GM12891 (cell line): ENCODE measurements around the gene SNX21.

Source experiments
- DNase-seq: peaks from one replicate; pipeline ENCODE4 v3.0.0; 2011; ENCODE audit warnings: low spot score; ENCODE audit not compliant: insufficient read length
- FAIRE-seq: peaks from 2 replicates; lab custom pipeline; 2011; peaks lifted over from hg19 to GRCh38; lab: Jason Lieb, UNC
- PAX5 ChIP-seq: IDR thresholded peaks from 2 replicates; pipeline ENCODE4 v1.6.1; 2011; ENCODE audit warnings: low read length, moderate library complexity, mild to moderate bottlenecking; ENCODE audit not compliant: insufficient read depth, severe bottlenecking
- POLR2A ChIP-seq: IDR thresholded peaks from 2 replicates; pipeline ENCODE4 v1.6.1; 2011; ENCODE audit warnings: low read depth, low read length, control low read depth
- POLR2AphosphoS5 ChIP-seq: IDR thresholded peaks from 2 replicates; pipeline ENCODE4 v1.6.1; 2011; ENCODE audit warnings: low read depth, low read length, control low read depth
- POU2F2 ChIP-seq: IDR thresholded peaks from 2 replicates; pipeline ENCODE4 v1.6.1; 2011; ENCODE audit warnings: low read depth, mild to moderate bottlenecking, control low read depth, low read length, moderate library complexity
- SPI1 ChIP-seq: IDR thresholded peaks from 2 replicates; pipeline ENCODE4 v1.6.1; 2011; ENCODE audit warnings: low read depth, low read length, control low read depth
- TAF1 ChIP-seq: IDR thresholded peaks from 2 replicates; pipeline ENCODE4 v1.6.1; 2011; ENCODE audit warnings: low read depth, low read length, control low read depth

Gene SNX21

GRCh38 chr20:45812157-45813005, 21.2 kb upstream of the SNX21 start, which contains the start of gene UBE2C:
Gene UBE2C (plus strand): TSS chr20:45812644. CDS start chr20:45812696, 52 bp downstream.
- TF ChIP-seq PAX5 (no peak), POU2F2 (peak; percentile 61; the same call in 1 of the 2 replicates), POLR2AphosphoS5 (0 out of 2 replicates have a peak, but pooled peaks have one; percentile 43), POLR2A (peak; percentile 66; the same call in 1 of the 2 replicates)
- DNase-seq (peak; percentile 97), FAIRE-seq (peak; percentile 97)

GRCh38 chr20:45813006-45813340, 20.6 kb upstream of the SNX21 start:
- no peak for TF ChIP-seq TAF1
- TF ChIP-seq POU2F2 = no peak
- no peak for TF ChIP-seq SPI1
- no peak for TF ChIP-seq PAX5
- no peak for TF ChIP-seq POLR2AphosphoS5
- no peak for DNase-seq
- FAIRE-seq = no peak

GRCh38 chr20:45813489-45813888, 20.1 kb upstream of the SNX21 start:
- DNase-seq = no peak
- FAIRE-seq = no peak
- TF ChIP-seq TAF1 (no peak), SPI1 (no peak), POLR2A (no peak), POU2F2 (no peak)

- DNase-seq = no peak
- FAIRE-seq = no peak
- no peak for TF ChIP-seq POLR2A
- TF ChIP-seq POU2F2 = no peak
- no peak for TF ChIP-seq POLR2AphosphoS5
- no peak for TF ChIP-seq PAX5
- TF ChIP-seq TAF1 = no peak
- no peak for TF ChIP-seq SPI1
Observed at GRCh38 chr20:45814314-45814713, 19.3 kb upstream of the SNX21 start.

- FAIRE-seq (no peak), DNase-seq (no peak)
- TF ChIP-seq TAF1 (no peak), SPI1 (no peak), PAX5 (no peak), POU2F2 (no peak), POLR2AphosphoS5 (no peak), POLR2A (no peak)
Observed at GRCh38 chr20:45816951-45817350, 16.6 kb upstream of the SNX21 start.

- FAIRE-seq (no peak), DNase-seq (no peak)
Observed at GRCh38 chr20:45817376-45818194, 16.0 kb upstream of the SNX21 start.

GRCh38 chr20:45818239-45818638, 15.4 kb upstream of the SNX21 start:
- FAIRE-seq (no peak), DNase-seq (no peak)
- TF ChIP-seq POLR2AphosphoS5 (no peak), TAF1 (no peak), PAX5 (no peak), POU2F2 (no peak), SPI1 (no peak), POLR2A (no peak)

More at GRCh38 chr20:45817376-45818194, 16.0 kb upstream of the SNX21 start:
- no peak for TF ChIP-seq TAF1
- TF ChIP-seq POLR2AphosphoS5 = peak; percentile 76
- no peak for TF ChIP-seq POU2F2
- TF ChIP-seq POLR2A = peak; percentile 37

GRCh38 chr20:45819466-45819865, 14.1 kb upstream of the SNX21 start:
- TF ChIP-seq POLR2A = no peak
- no peak for TF ChIP-seq TAF1
- TF ChIP-seq SPI1 = no peak
- no peak for TF ChIP-seq PAX5
- no peak for TF ChIP-seq POLR2AphosphoS5
- no peak for TF ChIP-seq POU2F2
- no peak for FAIRE-seq
- DNase-seq = no peak

GRCh38 chr20:45821947-45822346, 11.7 kb upstream of the SNX21 start:
- FAIRE-seq (no peak), DNase-seq (no peak)
- TF ChIP-seq PAX5 (no peak), TAF1 (no peak), POU2F2 (no peak), POLR2A (no peak), POLR2AphosphoS5 (no peak)
